ENCODE measurements around the gene VWCE.
"Not testable (repeated sequence)": the region's sequence is repeated elsewhere in the genome, so short reads cannot be mapped to it uniquely, and the experiment has no call there.

The VWCE gene

GRCh38 chr11:61258546-61258945 is 36.6 kb downstream of the VWCE start:
- in situ Hi-C loops (cut with HindIII; ENCODE audit: low sequenced_read_pairs): no loop called here

- in situ Hi-C loops (cut with HindIII; ENCODE audit: low sequenced_read_pairs): no loop called here
Observed at GRCh38 chr11:61256710-61257482, 38.2 kb downstream of the VWCE start.

GRCh38 chr11:61254403-61255025 is 40.6 kb downstream of the VWCE start:
- in situ Hi-C loops (cut with HindIII; ENCODE audit: low sequenced_read_pairs): no loop called here

- in situ Hi-C loops (cut with HindIII; ENCODE audit: low sequenced_read_pairs): not testable (repeated sequence)
Observed at GRCh38 chr11:61252332-61252731, 42.8 kb downstream of the VWCE start.

GRCh38 chr11:61250796-61251765 is 44.0 kb downstream of the VWCE start:
- in situ Hi-C loops (cut with HindIII; ENCODE audit: low sequenced_read_pairs): not testable (repeated sequence)

GRCh38 chr11:61249201-61249600 is 45.9 kb downstream of the VWCE start:
- in situ Hi-C loops (cut with HindIII; ENCODE audit: low sequenced_read_pairs): not testable (repeated sequence)

GRCh38 chr11:61248071-61248470 is 47.0 kb downstream of the VWCE start:
- in situ Hi-C loops (cut with HindIII; ENCODE audit: low sequenced_read_pairs): not testable (repeated sequence)

- in situ Hi-C loops (cut with HindIII; ENCODE audit: low sequenced_read_pairs): not testable (repeated sequence)
Observed at GRCh38 chr11:61245284-61245964, 49.7 kb downstream of the VWCE start.

GRCh38 chr11:61241526-61241925 is 53.6 kb downstream of the VWCE start:
- in situ Hi-C loops (cut with HindIII; ENCODE audit: low sequenced_read_pairs): not testable (repeated sequence)

GRCh38 chr11:61240875-61241274 is 54.2 kb downstream of the VWCE start, which contains the start of gene PGA5:
TSS of gene PGA5 (plus strand) at chr11:61241175. CDS start at chr11:61241227, 52 bp downstream.
- in situ Hi-C loops (cut with HindIII; ENCODE audit: low sequenced_read_pairs): not testable (repeated sequence)

GRCh38 chr11:61240288-61240687 is 54.8 kb downstream of the VWCE start:
- in situ Hi-C loops (cut with HindIII; ENCODE audit: low sequenced_read_pairs): not testable (repeated sequence)

GRCh38 chr11:61237130-61237529 is 58.0 kb downstream of the VWCE start:
- in situ Hi-C loops (cut with HindIII; ENCODE audit: low sequenced_read_pairs): not testable (repeated sequence)

- in situ Hi-C loops (cut with HindIII; ENCODE audit: low sequenced_read_pairs): not testable (repeated sequence)
Observed at GRCh38 chr11:61232548-61233145, 62.5 kb downstream of the VWCE start.

- in situ Hi-C loops (cut with HindIII; ENCODE audit: low sequenced_read_pairs): not testable (repeated sequence)
Observed at GRCh38 chr11:61231585-61231984, 63.5 kb downstream of the VWCE start.

GRCh38 chr11:61231033-61231432 is 64.1 kb downstream of the VWCE start:
- in situ Hi-C loops (cut with HindIII; ENCODE audit: low sequenced_read_pairs): not testable (repeated sequence)

GRCh38 chr11:61229458-61229857 is 65.7 kb downstream of the VWCE start:
- in situ Hi-C loops (cut with HindIII; ENCODE audit: low sequenced_read_pairs): not testable (repeated sequence)

- in situ Hi-C loops (cut with HindIII; ENCODE audit: low sequenced_read_pairs): not testable (repeated sequence)
Observed at GRCh38 chr11:61226457-61227137, 68.5 kb downstream of the VWCE start.

GRCh38 chr11:61222692-61223091 is 72.4 kb downstream of the VWCE start:
- in situ Hi-C loops (cut with HindIII; ENCODE audit: low sequenced_read_pairs): not testable (repeated sequence)

GRCh38 chr11:61222047-61222446 is 73.1 kb downstream of the VWCE start, which contains the start of gene PGA4:
TSS of gene PGA4 (plus strand) at chr11:61222347. CDS start at chr11:61222401, 54 bp downstream.
- in situ Hi-C loops (cut with HindIII; ENCODE audit: low sequenced_read_pairs): not testable (repeated sequence)

All from endothelial cell of hepatic sinusoid (primary cell).